PC-9 (cell line): ENCODE measurements around the gene MMP25. TPM values are rescaled to one million over a fixed set of nuclear protein-coding genes. Genes with fewer than 3 reads are reported as not detected.

Source experiments
- BruUV-seq: library from RNA; stranded (reverse); fragments of 400-500 nt; replicated peaks from 2 replicates; lab custom pipeline; 2021; lab: Mats Ljungman, UMichigan
- CTCF ChIA-PET: fragments of 300-600 bp; sonication (Branson Sonifier 250); formaldehyde crosslinking; loops from one replicate; lab custom pipeline; 2022; ENCODE audit warnings: antibody characterized with exemption; lab: Charles Lee
- POLR2A ChIA-PET: fragments of 300-600 bp; sonication (Branson Sonifier 250); formaldehyde crosslinking; loops from one replicate; lab custom pipeline; 2022; ENCODE audit warnings: antibody characterized with exemption; ENCODE audit not compliant: unreplicated experiment; lab: Charles Lee
- DNase-seq, 2 experiments: peaks; one replicate each; pipeline versions ENCODE4 v3.0.0 to v3.0.0-alpha.2; 2015 to 2022; ENCODE audit warnings: mixed read lengths in 1 of 2
- H2AFZ ChIP-seq: fragments of 200-600 bp; sonication (generic); 2 replicates; pipeline ENCODE4 v1.8.1; 2017; ENCODE audit warnings: antibody characterized with exemption
- H3F3A ChIP-seq: fragments of 200-600 bp; sonication (generic); 2 replicates; pipeline ENCODE4 v1.8.1; 2017; ENCODE audit warnings: antibody characterized with exemption, mild to moderate bottlenecking, low read depth; ENCODE audit not compliant: insufficient read depth
- H3K27ac ChIP-seq: fragments of 200-600 bp; sonication (generic); 2 replicates; pipeline ENCODE4 v1.6.1; 2016; ENCODE audit warnings: mixed run types
- H3K27me3 ChIP-seq: fragments of 200-600 bp; sonication (generic); 2 replicates; pipeline ENCODE4 v1.6.1; 2016; ENCODE audit warnings: low read depth, mixed run types; ENCODE audit not compliant: insufficient read depth
- H3K36me3 ChIP-seq: fragments of 200-600 bp; sonication (generic); 2 replicates; pipeline ENCODE4 v1.6.1; 2016; ENCODE audit warnings: low read depth, mixed run types
- H3K4me1 ChIP-seq: fragments of 200-600 bp; sonication (generic); replicated peaks from 2 replicates; pipeline ENCODE4 v1.6.1; 2016; ENCODE audit warnings: mixed run types; ENCODE audit not compliant: insufficient read depth
- H3K4me2 ChIP-seq: fragments of 200-600 bp; sonication (generic); 2 replicates; pipeline ENCODE4 v1.6.1; 2017; ENCODE audit warnings: mixed run types
- H3K4me3 ChIP-seq: fragments of 200-600 bp; sonication (generic); 2 replicates; pipeline ENCODE4 v1.6.1; 2016; ENCODE audit warnings: mixed run types
- H3K79me2 ChIP-seq: fragments of 200-600 bp; sonication (generic); 2 replicates; pipeline ENCODE4 v1.6.1; 2017; ENCODE audit warnings: low read depth, mixed run types
- H3K9me2 ChIP-seq: fragments of 200-600 bp; sonication (generic); 2 replicates; pipeline ENCODE4 v1.8.1; 2017; ENCODE audit warnings: mild to moderate bottlenecking; ENCODE audit not compliant: insufficient read depth
- H3K9me3 ChIP-seq: fragments of 200-600 bp; sonication (generic); 2 replicates; pipeline ENCODE4 v1.8.1; 2016; ENCODE audit warnings: low read depth; ENCODE audit not compliant: insufficient read depth
- H4K20me1 ChIP-seq: fragments of 200-600 bp; sonication (generic); 2 replicates; pipeline ENCODE4 v1.8.1; 2017; ENCODE audit not compliant: insufficient read depth
- EZH2 ChIP-seq: fragments of 200-600 bp; sonication (generic); IDR thresholded peaks from 2 replicates; pipeline ENCODE4 v1.8.0; 2017; ENCODE audit warnings: antibody characterized with exemption, low read depth
- intact Hi-C: fragments of 100-400 bp; cut with micrococcal nuclease; formaldehyde crosslinking; loops from one replicate; pipeline ENCODE4 v1.10.0; 2022; ENCODE audit not compliant: unreplicated experiment
- total RNA-seq: library from RNA; stranded (reverse); gene quantifications from 2 replicates; pipeline ENCODE4 v1.2.3, GENCODE V29; 2021
- TF ChIP-seq, protein P1 (sequence below): fragments of 200-600 bp; sonication (generic); conservative IDR thresholded peaks from 2 replicates; pipeline ENCODE4 v1.6.1; 2017; ENCODE audit warnings: mixed run types, antibody characterized with exemption, mild to moderate bottlenecking, moderate library complexity

Gene MMP25
- total RNA-seq, 1 experiment from 2014 or later: 0.83 TPM

GRCh38 chr16:3059723-3060242 lies 13.4 kb downstream of the MMP25 start:
- ChIA-PET CTCF (interaction anchor here (0.7 to 2.2 kb wide), 5 partner anchors 9 to 69 kb away, joined by 3 to 13 read pairs (median 7); no protein-coding TSS in a partner anchor), POLR2A (interaction anchor here (0.6 kb wide), 2 partner anchors 20 to 91 kb away, joined by 3 to 4 read pairs; no protein-coding TSS in a partner anchor)
- no peaks in the 10 kb centered on the region for H3K36me3 ChIP-seq
- no peak overlapping the region for H3K27ac ChIP-seq
- H3K9me3 ChIP-seq: no peaks in the 10 kb centered on the region
- H2AFZ ChIP-seq: peak overlapping the region; percentile 84
- H3K4me1 ChIP-seq: peaks cover 10% of the 10 kb centered on the region; the same call in 1 of the 2 replicates
- peak overlapping the region; percentile 88; the same call in 1 of the 2 replicates for H3K4me3 ChIP-seq
- TF ChIP-seq, protein P1, sequence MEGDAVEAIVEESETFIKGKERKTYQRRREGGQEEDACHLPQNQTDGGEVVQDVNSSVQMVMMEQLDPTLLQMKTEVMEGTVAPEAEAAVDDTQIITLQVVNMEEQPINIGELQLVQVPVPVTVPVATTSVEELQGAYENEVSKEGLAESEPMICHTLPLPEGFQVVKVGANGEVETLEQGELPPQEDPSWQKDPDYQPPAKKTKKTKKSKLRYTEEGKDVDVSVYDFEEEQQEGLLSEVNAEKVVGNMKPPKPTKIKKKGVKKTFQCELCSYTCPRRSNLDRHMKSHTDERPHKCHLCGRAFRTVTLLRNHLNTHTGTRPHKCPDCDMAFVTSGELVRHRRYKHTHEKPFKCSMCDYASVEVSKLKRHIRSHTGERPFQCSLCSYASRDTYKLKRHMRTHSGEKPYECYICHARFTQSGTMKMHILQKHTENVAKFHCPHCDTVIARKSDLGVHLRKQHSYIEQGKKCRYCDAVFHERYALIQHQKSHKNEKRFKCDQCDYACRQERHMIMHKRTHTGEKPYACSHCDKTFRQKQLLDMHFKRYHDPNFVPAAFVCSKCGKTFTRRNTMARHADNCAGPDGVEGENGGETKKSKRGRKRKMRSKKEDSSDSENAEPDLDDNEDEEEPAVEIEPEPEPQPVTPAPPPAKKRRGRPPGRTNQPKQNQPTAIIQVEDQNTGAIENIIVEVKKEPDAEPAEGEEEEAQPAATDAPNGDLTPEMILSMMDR: no peak
- TF ChIP-seq EZH2: no peak
- BruUV-seq: TSS peak; percentile 93
- peaks cover 8% of the 10 kb centered on the region; the same call in 1 of the 2 replicates for H3F3A ChIP-seq
- no peaks in the 10 kb centered on the region for H3K9me2 ChIP-seq
- no peak for DNase-seq
- H3K79me2 ChIP-seq: no peaks in the 10 kb centered on the region
- H3K27me3 ChIP-seq: no peaks in the 10 kb centered on the region
- no peaks in the 10 kb centered on the region for H4K20me1 ChIP-seq
- intact Hi-C loops: loop anchor here (1.0 to 5.0 kb wide), 6 partner anchors 28 to 108 kb away; partner anchors contain the start of gene ZNF205
- peak overlapping the region; percentile 82 for H3K4me2 ChIP-seq

- Histone ChIP-seq H3K36me3 (no peaks in the 10 kb centered on the region), H3K9me3 (no peaks in the 10 kb centered on the region), H3F3A (peaks cover 8% of the 10 kb centered on the region; the same call in 1 of the 2 replicates), H3K79me2 (no peaks in the 10 kb centered on the region), H3K4me2 (no peak overlapping the region), H3K27ac (no peak overlapping the region), H3K9me2 (no peaks in the 10 kb centered on the region), H4K20me1 (no peaks in the 10 kb centered on the region), H3K27me3 (no peaks in the 10 kb centered on the region), H2AFZ (no peak overlapping the region), H3K4me3 (no peak overlapping the region), H3K4me1 (peaks cover 10% of the 10 kb centered on the region; the same call in 1 of the 2 replicates)
- ChIA-PET POLR2A (no interaction called here), CTCF (interaction anchor here (1.1 to 2.2 kb wide), 3 partner anchors 10 to 69 kb away, joined by 3 to 13 read pairs (median 11); no protein-coding TSS in a partner anchor)
- intact Hi-C loops: no loop called here
- TF ChIP-seq EZH2: no peak
- TF ChIP-seq, protein P1: no peak
- no TSS peak for BruUV-seq
- DNase-seq: no peak
Observed at GRCh38 chr16:3060339-3061127, 14.2 kb downstream of the MMP25 start.

DNA sequence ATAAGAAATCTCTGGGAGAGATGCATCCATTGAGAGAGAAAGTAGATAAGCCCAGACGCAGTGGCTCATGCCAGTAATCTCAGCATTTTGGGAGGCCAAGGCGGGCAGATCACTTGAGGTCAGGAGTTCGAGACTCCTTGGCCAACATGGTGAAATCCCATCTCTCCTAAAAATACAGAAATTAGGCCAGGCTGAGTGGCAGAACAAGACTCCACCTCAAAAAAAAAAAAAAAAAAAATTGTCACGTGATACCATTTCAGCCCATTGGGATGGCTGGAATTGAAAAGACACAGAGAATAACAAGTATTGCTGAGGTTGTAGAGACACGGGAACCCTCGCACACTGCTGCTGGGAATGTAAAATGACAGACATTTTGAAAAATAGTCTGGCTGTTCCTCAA lies 16.2 kb downstream of the MMP25 start:
- H3K36me3 ChIP-seq: no peaks in the 10 kb centered on the region
- POLR2A ChIA-PET: no interaction called here
- no peaks in the 10 kb centered on the region for H3F3A ChIP-seq
- no peaks in the 10 kb centered on the region for H3K9me2 ChIP-seq
- no peak overlapping the region for H3K4me3 ChIP-seq
- no peak overlapping the region for H3K27ac ChIP-seq
- H4K20me1 ChIP-seq: no peaks in the 10 kb centered on the region
- H3K9me3 ChIP-seq: no peaks in the 10 kb centered on the region
- no peak for DNase-seq
- no TSS peak for BruUV-seq
- CTCF ChIA-PET: no interaction called here
- H3K79me2 ChIP-seq: no peaks in the 10 kb centered on the region
- H3K4me1 ChIP-seq: peaks cover 11% of the 10 kb centered on the region
- no peak overlapping the region for H3K4me2 ChIP-seq
- intact Hi-C loops: no loop called here
- H3K27me3 ChIP-seq: no peaks in the 10 kb centered on the region
- TF ChIP-seq EZH2: no peak
- TF ChIP-seq, protein P1: no peak
- no peak overlapping the region for H2AFZ ChIP-seq
